SK-N-SH (cell line): ENCODE measurements around the gene SLC35F4.
"Not testable (repeated sequence)": the region's sequence is repeated elsewhere in the genome, so short reads cannot be mapped to it uniquely, and the experiment has no call there.

ENCODE experiments used
- CTCF ChIP-seq: fragments of 200-600 bp; sonication (generic); IDR thresholded peaks from 2 replicates; pipeline ENCODE4 v1.6.1; 2017; ENCODE audit warnings: antibody characterized with exemption, mild to moderate bottlenecking, moderate library complexity
- FOXM1 ChIP-seq: IDR thresholded peaks from 2 replicates; pipeline ENCODE4 v1.4.0; 2012; ENCODE audit warnings: low read depth, mild to moderate bottlenecking
- GABPA ChIP-seq: IDR thresholded peaks from 2 replicates; pipeline ENCODE4 v1.4.0; 2012; ENCODE audit warnings: low read depth, mild to moderate bottlenecking
- GATA2 ChIP-seq: sonication (generic); formaldehyde crosslinking; IDR thresholded peaks from 2 replicates; pipeline ENCODE4 v1.5.0; 2020; ENCODE audit warnings: mild to moderate bottlenecking, missing genetic modification reagents
- POLR2AphosphoS5 ChIP-seq: IDR thresholded peaks from 2 replicates; pipeline ENCODE4 v1.6.1; 2012; ENCODE audit warnings: low read depth, low read length
- RFX5 ChIP-seq: IDR thresholded peaks from 2 replicates; pipeline ENCODE4 v1.6.1; 2012; ENCODE audit warnings: mild to moderate bottlenecking, improper control_type of control experiment, low read length
- SIN3A ChIP-seq: IDR thresholded peaks from 2 replicates; pipeline ENCODE4 v1.6.1; 2012; ENCODE audit warnings: low read depth, mild to moderate bottlenecking, low read length, moderate library complexity, borderline replicate concordance
- TAF1 ChIP-seq: IDR thresholded peaks from 2 replicates; pipeline ENCODE4 v1.6.1; 2012; ENCODE audit warnings: low read depth, mild to moderate bottlenecking, low read length, moderate library complexity, borderline replicate concordance
- USF2 ChIP-seq: fragments of 150-350 bp; IDR thresholded peaks from 2 replicates; pipeline ENCODE4 v1.6.1; 2017; ENCODE audit warnings: antibody characterized with exemption, low read length, low read depth, borderline replicate concordance
- YY1 ChIP-seq: IDR thresholded peaks from 2 replicates; pipeline ENCODE4 v1.4.0; 2012; ENCODE audit warnings: low read depth, mild to moderate bottlenecking

GRCh38 chr14:57855666-57856065 lies 10.2 kb downstream of the SLC35F4 start:
- TF ChIP-seq RFX5; TAF1; GABPA; POLR2AphosphoS5; YY1; CTCF; FOXM1; GATA2 (CRISPR knock-in tag); SIN3A; USF2: not testable (repeated sequence)
